Measurements from ENCODE around the gene ACACB. TPM values are rescaled to one million over a fixed set of nuclear protein-coding genes. Genes with fewer than 3 reads are reported as not detected.

The ACACB gene
- total RNA-seq, 2 donors from 2014 or later, result 37.5 to 51.3 TPM

GRCh38 chr12:109289004-109289403 is 172.6 kb downstream of the ACACB start:
- H3K4me3 ChIP-seq, result no peak overlapping the region
- TF ChIP-seq CTCF (IDR thresholded peaks at IDR 0.05), result no peak
- H3K27me3 ChIP-seq (replicated peaks; ENCODE audit: insufficient read depth), result no peaks in the 10 kb centered on the region
- DNase-seq (ENCODE audit: low spot score) (no peak), ATAC-seq (ENCODE audit: insufficient number of reproducible peaks, low FRiP score, low read depth) (no peak)
- no peaks in the 10 kb centered on the region for H3K36me3 ChIP-seq
- H3K9me3 ChIP-seq, result no peaks in the 10 kb centered on the region
- peaks cover 0 to 11% of the 10 kb centered on the region in 2 donors for H3K4me1 ChIP-seq (ENCODE audit: control insufficient read depth in 1 of 2, low read depth in 2 of 2)
- H3K27ac ChIP-seq, result no peak overlapping the region

GRCh38 chr12:109289551-109289950 is 173.2 kb downstream of the ACACB start:
- Histone ChIP-seq H3K4me1 (ENCODE audit: control insufficient read depth in 1 of 2, low read depth in 2 of 2) (peaks cover 0 to 11% of the 10 kb centered on the region in 2 donors), H3K36me3 (no peaks in the 10 kb centered on the region), H3K27me3 (replicated peaks; ENCODE audit: insufficient read depth) (no peaks in the 10 kb centered on the region), H3K4me3 (no peak overlapping the region), H3K9me3 (no peaks in the 10 kb centered on the region), H3K27ac (no peak overlapping the region)
- no peak for ATAC-seq (ENCODE audit: insufficient number of reproducible peaks, low FRiP score, low read depth)
- TF ChIP-seq CTCF (IDR thresholded peaks at IDR 0.05), result no peak
- no peak for DNase-seq (ENCODE audit: low spot score)

GRCh38 chr12:109290061-109290460 is 173.7 kb downstream of the ACACB start:
- H3K9me3 ChIP-seq, result no peaks in the 10 kb centered on the region
- H3K4me1 ChIP-seq (ENCODE audit: control insufficient read depth in 1 of 2, low read depth in 2 of 2), result peaks cover 0 to 11% of the 10 kb centered on the region in 2 donors
- no peak for DNase-seq (ENCODE audit: low spot score)
- TF ChIP-seq CTCF (IDR thresholded peaks at IDR 0.05), result no peak
- H3K36me3 ChIP-seq, result no peaks in the 10 kb centered on the region
- no peak for ATAC-seq (ENCODE audit: insufficient number of reproducible peaks, low FRiP score, low read depth)
- H3K4me3 ChIP-seq, result no peak overlapping the region
- H3K27me3 ChIP-seq (replicated peaks; ENCODE audit: insufficient read depth), result no peaks in the 10 kb centered on the region
- H3K27ac ChIP-seq, result no peak overlapping the region

- H3K4me3 ChIP-seq, result peak overlapping the region; percentile 69
- H3K36me3 ChIP-seq, result no peaks in the 10 kb centered on the region
- H3K27me3 ChIP-seq (replicated peaks; ENCODE audit: insufficient read depth), result no peaks in the 10 kb centered on the region
- H3K27ac ChIP-seq, result no peak overlapping the region
- H3K4me1 ChIP-seq (ENCODE audit: control insufficient read depth in 1 of 2, low read depth in 2 of 2), result peaks cover 0 to 11% of the 10 kb centered on the region in 2 donors
- no peak for ATAC-seq (ENCODE audit: insufficient number of reproducible peaks, low FRiP score, low read depth)
- no peak for TF ChIP-seq CTCF (IDR thresholded peaks at IDR 0.05)
- no peaks in the 10 kb centered on the region for H3K9me3 ChIP-seq
- DNase-seq (ENCODE audit: low spot score), result no peak
Observed at GRCh38 chr12:109291117-109291516, 174.7 kb downstream of the ACACB start.

- ATAC-seq (ENCODE audit: insufficient number of reproducible peaks, low FRiP score, low read depth) (no peak), DNase-seq (ENCODE audit: low spot score) (no peak)
- no peaks in the 10 kb centered on the region for H3K9me3 ChIP-seq
- no peak for TF ChIP-seq CTCF (IDR thresholded peaks at IDR 0.05)
- no peaks in the 10 kb centered on the region for H3K36me3 ChIP-seq
- H3K4me1 ChIP-seq (ENCODE audit: control insufficient read depth in 1 of 2, low read depth in 2 of 2), result peaks cover 0 to 11% of the 10 kb centered on the region in 2 donors
- H3K27ac ChIP-seq, result no peak overlapping the region
- H3K27me3 ChIP-seq (replicated peaks; ENCODE audit: insufficient read depth), result no peaks in the 10 kb centered on the region
- H3K4me3 ChIP-seq, result peak overlapping the region; percentile 69
Observed at GRCh38 chr12:109291521-109292341, 175.3 kb downstream of the ACACB start.
